PC-3 (cell line): ENCODE data around the gene NUDT3. TPM values are rescaled to one million over a fixed set of nuclear protein-coding genes. Genes with fewer than 3 reads are reported as not detected.

ENCODE experiments used
- ATAC-seq: fragments of 200-7000 bp; cut with Tn5 transposase; 2 replicates; pipeline ENCODE4 v1.9.1; 2020; ENCODE audit warnings: mild to moderate bottlenecking, moderate library complexity
- BruUV-seq: library from RNA; stranded (reverse); fragments of 400-500 nt; replicated peaks from 2 replicates; lab custom pipeline; 2021; lab: Mats Ljungman, UMichigan
- CTCF ChIA-PET: fragments of 300-600 bp; sonication (Branson Sonifier 250); formaldehyde crosslinking; loops from one replicate; lab custom pipeline; 2022; ENCODE audit warnings: antibody characterized with exemption; lab: Charles Lee
- POLR2A ChIA-PET: fragments of 300-600 bp; sonication (Branson Sonifier 250); formaldehyde crosslinking; loops from one replicate; lab custom pipeline; 2022; ENCODE audit warnings: antibody characterized with exemption; ENCODE audit not compliant: unreplicated experiment; lab: Charles Lee
- DNase-seq: peaks from one replicate; pipeline ENCODE4 v3.0.0-alpha.2; 2015
- H2AFZ ChIP-seq: fragments of 300-600 bp; sonication (generic); 2 replicates; pipeline ENCODE4 v1.6.0; 2016; ENCODE audit warnings: antibody characterized with exemption, low read length
- H3F3A ChIP-seq: fragments of 300-600 bp; sonication (generic); one replicate; pipeline ENCODE4 v1.6.0; 2017; ENCODE audit warnings: antibody characterized with exemption, low read length, control low read depth, mild to moderate bottlenecking; ENCODE audit not compliant: unreplicated experiment
- H3K27ac ChIP-seq: fragments of 300-600 bp; sonication (generic); 2 replicates; pipeline ENCODE4 v1.5.1; 2016; ENCODE audit warnings: mild to moderate bottlenecking, low read length
- H3K27me3 ChIP-seq: fragments of 300-600 bp; sonication (generic); 2 replicates; pipeline ENCODE4 v1.6.1; 2016; ENCODE audit warnings: low read length, mixed read lengths
- H3K36me3 ChIP-seq: fragments of 300-600 bp; sonication (generic); 2 replicates; pipeline ENCODE4 v1.6.1; 2016; ENCODE audit warnings: low read depth, mixed run types, low read length, mixed read lengths
- H3K4me1 ChIP-seq: fragments of 300-600 bp; sonication (generic); 2 replicates; pipeline ENCODE4 v1.5.1; 2016; ENCODE audit warnings: low read length; ENCODE audit not compliant: insufficient read depth
- H3K4me2 ChIP-seq: fragments of 300-600 bp; sonication (generic); 2 replicates; pipeline ENCODE4 v1.6.0; 2016; ENCODE audit warnings: low read length
- H3K4me3 ChIP-seq: fragments of 300-600 bp; sonication (generic); 2 replicates; pipeline ENCODE4 v1.5.1; 2016; ENCODE audit warnings: mild to moderate bottlenecking, low read length, mixed read lengths
- H3K79me2 ChIP-seq: fragments of 300-600 bp; sonication (generic); 2 replicates; pipeline ENCODE4 v1.6.1; 2017; ENCODE audit warnings: low read length, mixed read lengths
- H3K9ac ChIP-seq: fragments of 300-600 bp; sonication (generic); 2 replicates; pipeline ENCODE4 v1.6.0; 2016; ENCODE audit warnings: mild to moderate bottlenecking, low read length
- H3K9me2 ChIP-seq: fragments of 300-600 bp; sonication (generic); replicated peaks from 2 replicates; pipeline ENCODE4 v1.6.1; 2016; ENCODE audit warnings: mixed run types, low read length, mixed read lengths
- H3K9me3 ChIP-seq: fragments of 300-600 bp; sonication (generic); 2 replicates; pipeline ENCODE4 v1.6.1; 2016; ENCODE audit warnings: low read length, mixed read lengths
- H4K20me1 ChIP-seq: fragments of 300-600 bp; sonication (generic); 2 replicates; pipeline ENCODE4 v1.6.1; 2016; ENCODE audit warnings: low read length, mixed read lengths
- EZH2 ChIP-seq: fragments of 300-600 bp; sonication (generic); IDR thresholded peaks from one replicate; pipeline ENCODE4 v1.6.1; 2017; ENCODE audit warnings: antibody characterized with exemption, mild to moderate bottlenecking, low read length; ENCODE audit not compliant: unreplicated experiment
- EZH2phosphoT487 ChIP-seq: fragments of 300-600 bp; sonication (generic); IDR thresholded peaks from 2 replicates; pipeline ENCODE4 v1.6.1; 2018; ENCODE audit warnings: mild to moderate bottlenecking, antibody characterized with exemption, low read length, borderline replicate concordance
- intact Hi-C: fragments of 100-400 bp; cut with micrococcal nuclease; formaldehyde crosslinking; loops from 2 replicates; pipeline ENCODE4 v1.9.0; 2023
- total RNA-seq: library from RNA; depleted of rRNA; stranded (reverse); fragments of >200 nt; gene quantifications from 2 replicates; pipeline ENCODE4 v1.2.3, GENCODE V29; 2014
- TF ChIP-seq, protein P1 (sequence below): fragments of 300-600 bp; sonication (generic); conservative IDR thresholded peaks from 2 replicates; pipeline ENCODE4 v1.5.1; 2017; ENCODE audit warnings: antibody characterized with exemption, low read depth, mild to moderate bottlenecking, low read length

The NUDT3 gene
- total RNA-seq, 1 experiment from 2014 or later: 24.6 TPM

- H3K9me2 ChIP-seq: no peaks in the 10 kb centered on the region
- peak overlapping the region; percentile 47; the same call in 1 of the 2 replicates for H3K27ac ChIP-seq
- TF ChIP-seq EZH2: no peak
- TF ChIP-seq EZH2phosphoT487: no peak
- TF ChIP-seq, protein P1, sequence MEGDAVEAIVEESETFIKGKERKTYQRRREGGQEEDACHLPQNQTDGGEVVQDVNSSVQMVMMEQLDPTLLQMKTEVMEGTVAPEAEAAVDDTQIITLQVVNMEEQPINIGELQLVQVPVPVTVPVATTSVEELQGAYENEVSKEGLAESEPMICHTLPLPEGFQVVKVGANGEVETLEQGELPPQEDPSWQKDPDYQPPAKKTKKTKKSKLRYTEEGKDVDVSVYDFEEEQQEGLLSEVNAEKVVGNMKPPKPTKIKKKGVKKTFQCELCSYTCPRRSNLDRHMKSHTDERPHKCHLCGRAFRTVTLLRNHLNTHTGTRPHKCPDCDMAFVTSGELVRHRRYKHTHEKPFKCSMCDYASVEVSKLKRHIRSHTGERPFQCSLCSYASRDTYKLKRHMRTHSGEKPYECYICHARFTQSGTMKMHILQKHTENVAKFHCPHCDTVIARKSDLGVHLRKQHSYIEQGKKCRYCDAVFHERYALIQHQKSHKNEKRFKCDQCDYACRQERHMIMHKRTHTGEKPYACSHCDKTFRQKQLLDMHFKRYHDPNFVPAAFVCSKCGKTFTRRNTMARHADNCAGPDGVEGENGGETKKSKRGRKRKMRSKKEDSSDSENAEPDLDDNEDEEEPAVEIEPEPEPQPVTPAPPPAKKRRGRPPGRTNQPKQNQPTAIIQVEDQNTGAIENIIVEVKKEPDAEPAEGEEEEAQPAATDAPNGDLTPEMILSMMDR: no peak
- ChIA-PET POLR2A (interaction anchor here (0.5 kb wide), 1 partner anchor 8 kb away, joined by 3 read pairs; no protein-coding TSS in a partner anchor), CTCF (interaction anchor here (0.7 kb wide), 1 partner anchor 31 kb away, joined by 6 read pairs; no protein-coding TSS in a partner anchor)
- no peak for DNase-seq
- H3K9ac ChIP-seq: peak overlapping the region; percentile 99
- peaks cover 13% of the 10 kb centered on the region for H3F3A ChIP-seq
- H4K20me1 ChIP-seq: peaks cover 45% of the 10 kb centered on the region
- peak overlapping the region; percentile 94 for H3K4me2 ChIP-seq
- no TSS peak for BruUV-seq
- H3K4me1 ChIP-seq: peaks cover 19% of the 10 kb centered on the region
- H2AFZ ChIP-seq: no peak overlapping the region
- peak overlapping the region; percentile 99 for H3K4me3 ChIP-seq
- no peak for ATAC-seq
- H3K27me3 ChIP-seq: no peaks in the 10 kb centered on the region
- intact Hi-C loops: no loop called here
- H3K79me2 ChIP-seq: peaks cover 60% of the 10 kb centered on the region
- no peaks in the 10 kb centered on the region for H3K9me3 ChIP-seq
- H3K36me3 ChIP-seq: peaks cover 53% of the 10 kb centered on the region
Measured at GRCh38 chr6:34424200-34425131, 32.0 kb upstream of the NUDT3 start.

- H3K4me2 ChIP-seq: peak overlapping the region; percentile 94
- H3K27ac ChIP-seq: no peak overlapping the region
- ATAC-seq (no peak), DNase-seq (peak; percentile 23)
- H3K79me2 ChIP-seq: peaks cover 60% of the 10 kb centered on the region
- intact Hi-C loops: no loop called here
- H3F3A ChIP-seq: peaks cover 18% of the 10 kb centered on the region
- H2AFZ ChIP-seq: no peak overlapping the region
- BruUV-seq: no TSS peak
- CTCF ChIA-PET: no interaction called here
- peaks cover 50% of the 10 kb centered on the region for H4K20me1 ChIP-seq
- POLR2A ChIA-PET: no interaction called here
- TF ChIP-seq EZH2: no peak
- TF ChIP-seq, protein P1: no peak
- TF ChIP-seq EZH2phosphoT487: no peak
- no peaks in the 10 kb centered on the region for H3K27me3 ChIP-seq
- peaks cover 19% of the 10 kb centered on the region for H3K4me1 ChIP-seq
- no peak overlapping the region for H3K9ac ChIP-seq
- no peaks in the 10 kb centered on the region for H3K9me2 ChIP-seq
- peak overlapping the region; percentile 99; the same call in 1 of the 2 replicates for H3K4me3 ChIP-seq
- peaks cover 59% of the 10 kb centered on the region for H3K36me3 ChIP-seq
- no peaks in the 10 kb centered on the region for H3K9me3 ChIP-seq
Measured at GRCh38 chr6:34423254-34423653, 30.8 kb upstream of the NUDT3 start.

GRCh38 chr6:34418367-34418766 lies 25.9 kb upstream of the NUDT3 start:
- H3K27ac ChIP-seq: no peak overlapping the region
- peaks cover 65% of the 10 kb centered on the region for H3K36me3 ChIP-seq
- no peak overlapping the region for H3K4me3 ChIP-seq
- no TSS peak for BruUV-seq
- ATAC-seq (no peak), DNase-seq (no peak)
- no peaks in the 10 kb centered on the region for H3K9me2 ChIP-seq
- no peak overlapping the region for H2AFZ ChIP-seq
- H3K4me1 ChIP-seq: 0 out of 2 replicates have a peak, but pooled peaks cover 10% of the 10 kb centered on the region
- ChIA-PET CTCF (no interaction called here), POLR2A (no interaction called here)
- H3K79me2 ChIP-seq: peaks cover 35% of the 10 kb centered on the region
- H3K9ac ChIP-seq: no peak overlapping the region
- H4K20me1 ChIP-seq: peaks cover 59% of the 10 kb centered on the region
- peaks cover 33% of the 10 kb centered on the region for H3F3A ChIP-seq
- TF ChIP-seq, protein P1: no peak
- no peak for TF ChIP-seq EZH2phosphoT487
- no peak for TF ChIP-seq EZH2
- no peaks in the 10 kb centered on the region for H3K27me3 ChIP-seq
- intact Hi-C loops: no loop called here
- no peaks in the 10 kb centered on the region for H3K9me3 ChIP-seq
- no peak overlapping the region for H3K4me2 ChIP-seq
